ENCODE measurements around the gene ABCC4.

DNA sequence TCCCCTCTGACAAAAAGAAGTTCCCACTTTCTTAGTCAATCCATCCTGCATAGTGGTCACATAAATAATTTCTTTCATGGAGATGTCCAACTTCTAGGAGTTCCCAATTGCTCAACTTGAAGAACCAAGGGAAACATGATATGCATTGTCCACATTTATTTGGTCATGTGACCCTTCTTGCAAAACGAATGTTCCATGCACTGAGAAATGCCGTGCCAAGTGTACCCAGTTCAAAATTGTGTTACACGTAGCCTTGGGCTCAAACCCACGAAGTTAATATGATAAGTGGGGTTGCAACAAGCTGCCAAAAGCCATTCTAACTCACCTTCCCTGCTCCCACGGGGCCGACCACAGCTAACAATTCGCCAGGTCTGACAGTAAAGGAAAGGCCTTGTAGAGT is 113.1 kb downstream of the ABCC4 start:
- TF ChIP-seq, protein P1, sequence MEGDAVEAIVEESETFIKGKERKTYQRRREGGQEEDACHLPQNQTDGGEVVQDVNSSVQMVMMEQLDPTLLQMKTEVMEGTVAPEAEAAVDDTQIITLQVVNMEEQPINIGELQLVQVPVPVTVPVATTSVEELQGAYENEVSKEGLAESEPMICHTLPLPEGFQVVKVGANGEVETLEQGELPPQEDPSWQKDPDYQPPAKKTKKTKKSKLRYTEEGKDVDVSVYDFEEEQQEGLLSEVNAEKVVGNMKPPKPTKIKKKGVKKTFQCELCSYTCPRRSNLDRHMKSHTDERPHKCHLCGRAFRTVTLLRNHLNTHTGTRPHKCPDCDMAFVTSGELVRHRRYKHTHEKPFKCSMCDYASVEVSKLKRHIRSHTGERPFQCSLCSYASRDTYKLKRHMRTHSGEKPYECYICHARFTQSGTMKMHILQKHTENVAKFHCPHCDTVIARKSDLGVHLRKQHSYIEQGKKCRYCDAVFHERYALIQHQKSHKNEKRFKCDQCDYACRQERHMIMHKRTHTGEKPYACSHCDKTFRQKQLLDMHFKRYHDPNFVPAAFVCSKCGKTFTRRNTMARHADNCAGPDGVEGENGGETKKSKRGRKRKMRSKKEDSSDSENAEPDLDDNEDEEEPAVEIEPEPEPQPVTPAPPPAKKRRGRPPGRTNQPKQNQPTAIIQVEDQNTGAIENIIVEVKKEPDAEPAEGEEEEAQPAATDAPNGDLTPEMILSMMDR (IDR thresholded peaks at IDR 0.05; ENCODE audit: low read depth, low read length, poor library complexity, severe bottlenecking), result no peak
- no peak for TF ChIP-seq EZH2phosphoT487 (IDR thresholded peaks at IDR 0.05; ENCODE audit: borderline replicate concordance, low read length)
